CD4-positive, alpha-beta T cell treated with Interleukin-21 for 1 hour (primary cell): ENCODE results near the gene MAST3.

Experiments
- DNase-seq: peaks from one replicate; pipeline ENCODE4 v3.0.0-alpha.2; 2020

Gene MAST3

GRCh38 chr19:18193388-18194180 is 96.0 kb downstream of the MAST3 start:
- no peak for DNase-seq

- DNase-seq = no peak
Observed at GRCh38 chr19:18194181-18194530, 96.6 kb downstream of the MAST3 start.

GRCh38 chr19:18194554-18195238 is 97.1 kb downstream of the MAST3 start:
- peak; percentile 43 for DNase-seq

GRCh38 chr19:18196511-18196845 is 98.9 kb downstream of the MAST3 start:
- no peak for DNase-seq

- no peak for DNase-seq
Observed at GRCh38 chr19:18197306-18197705, 99.7 kb downstream of the MAST3 start.

- DNase-seq = no peak
Observed at GRCh38 chr19:18197941-18198340, 100.4 kb downstream of the MAST3 start.

- no peak for DNase-seq
Observed at GRCh38 chr19:18198374-18198773, 100.8 kb downstream of the MAST3 start.
